ENCODE results near the gene LRRC4C.

Gene LRRC4C

GRCh38 chr11:40434926-40435325, 1024.5 kb downstream of the LRRC4C start:
- DNase-seq, result no peak

GRCh38 chr11:40432358-40432757, 1027.1 kb downstream of the LRRC4C start:
- no peak for DNase-seq

- DNase-seq, result peak in 1 of 3 experiments; percentile 1
Observed at GRCh38 chr11:40425168-40425567, 1034.3 kb downstream of the LRRC4C start.

DNA sequence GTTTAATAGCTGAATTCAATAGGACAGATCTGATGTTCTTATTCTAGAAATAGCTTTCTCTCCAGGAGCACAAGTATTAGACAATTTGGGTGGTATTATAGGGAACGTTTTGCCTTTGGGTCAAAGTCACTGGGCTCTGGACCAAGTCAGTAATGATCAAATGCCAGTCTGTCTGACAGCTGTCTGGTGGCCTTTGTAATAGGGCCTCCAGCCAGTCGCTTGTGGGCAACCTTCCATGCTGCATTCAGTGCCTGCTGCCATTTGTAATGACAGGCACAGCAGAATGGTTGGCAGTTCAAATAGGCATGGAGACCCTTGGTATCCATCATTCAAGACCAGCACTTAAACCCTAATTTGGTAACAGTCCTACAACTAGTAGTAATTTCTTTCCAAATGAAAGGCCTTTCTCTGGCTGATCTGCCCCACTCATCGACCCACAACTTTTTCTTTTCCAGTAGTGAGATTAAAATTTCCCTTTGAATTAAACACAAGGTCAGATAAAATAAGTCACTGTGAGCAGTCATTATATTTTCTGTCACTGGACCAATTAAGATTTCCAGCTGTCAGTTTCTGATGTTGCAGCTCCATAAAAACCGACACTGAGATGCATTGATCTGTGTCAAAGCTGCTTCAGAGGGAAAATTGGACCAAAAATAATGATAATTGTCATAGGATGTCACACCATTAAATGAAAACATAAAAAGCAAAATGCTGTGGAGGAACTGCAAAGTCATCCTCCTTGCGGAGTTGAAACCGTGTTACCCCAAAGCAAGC, 1038.1 kb downstream of the LRRC4C start:
- no peak for DNase-seq

GRCh38 chr11:40417627-40418026, 1041.8 kb downstream of the LRRC4C start:
- no peak for DNase-seq

- no peak for DNase-seq
Observed at GRCh38 chr11:40407355-40407754, 1052.1 kb downstream of the LRRC4C start.

GRCh38 chr11:40405614-40406013, 1053.8 kb downstream of the LRRC4C start:
- DNase-seq, result no peak

DNA sequence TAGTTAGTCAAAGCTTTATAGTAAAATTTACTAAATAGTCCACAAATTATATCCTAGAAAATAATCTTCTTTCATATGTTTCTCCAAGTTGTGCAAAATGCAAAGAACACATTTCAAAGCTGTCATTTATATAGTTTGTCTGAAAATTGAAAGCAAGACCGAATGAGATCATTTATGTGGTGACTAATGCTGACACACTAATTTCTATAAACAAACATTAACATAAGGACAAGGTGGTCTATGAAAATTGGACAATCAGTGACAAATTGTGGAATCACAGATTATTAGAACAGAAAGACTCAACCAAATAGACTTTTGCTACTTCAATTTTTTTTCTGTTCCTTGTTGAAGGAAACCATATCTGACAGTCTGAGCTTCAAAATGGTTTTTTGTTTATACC, 1056.1 kb downstream of the LRRC4C start:
- no peak for DNase-seq

DNA sequence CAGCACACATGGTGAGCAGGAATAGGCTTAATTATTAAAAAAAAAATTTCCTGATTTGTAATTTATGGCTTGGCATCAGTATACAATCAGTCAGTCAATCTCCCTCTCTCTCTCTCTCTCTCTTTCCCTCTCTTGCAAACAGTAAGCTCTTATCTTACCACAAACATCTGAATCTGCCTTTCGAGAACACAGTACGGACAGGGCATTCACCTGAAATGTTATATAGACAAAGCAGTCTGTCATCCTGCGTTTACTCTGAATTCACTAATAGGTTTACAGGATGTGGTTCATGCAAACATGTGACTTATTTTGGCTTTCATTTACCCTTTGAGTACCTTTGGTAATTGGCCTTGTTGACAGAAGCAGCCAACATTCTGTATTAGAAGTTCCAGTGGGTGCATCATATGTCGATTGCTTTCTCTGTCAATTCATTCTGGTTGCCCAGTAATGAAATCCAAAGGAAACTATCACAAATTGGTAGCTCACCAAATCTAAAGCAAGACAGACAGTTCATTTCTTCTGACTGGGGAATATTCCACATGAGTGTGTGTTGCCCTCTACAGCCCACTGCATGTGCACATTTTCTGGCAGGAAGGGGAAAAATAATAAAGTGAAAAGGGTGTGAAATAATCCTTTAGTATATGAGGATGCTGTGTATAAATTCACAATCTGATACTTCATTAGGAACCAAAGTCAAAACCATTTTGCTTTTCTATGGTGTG, 1058.2 kb downstream of the LRRC4C start:
- DNase-seq, result peak in 1 of 3 experiments; percentile 29

GRCh38 chr11:40397141-40397540, 1062.3 kb downstream of the LRRC4C start:
- no peak for DNase-seq

GRCh38 chr11:40393511-40393910, 1065.9 kb downstream of the LRRC4C start:
- no peak for DNase-seq

DNA sequence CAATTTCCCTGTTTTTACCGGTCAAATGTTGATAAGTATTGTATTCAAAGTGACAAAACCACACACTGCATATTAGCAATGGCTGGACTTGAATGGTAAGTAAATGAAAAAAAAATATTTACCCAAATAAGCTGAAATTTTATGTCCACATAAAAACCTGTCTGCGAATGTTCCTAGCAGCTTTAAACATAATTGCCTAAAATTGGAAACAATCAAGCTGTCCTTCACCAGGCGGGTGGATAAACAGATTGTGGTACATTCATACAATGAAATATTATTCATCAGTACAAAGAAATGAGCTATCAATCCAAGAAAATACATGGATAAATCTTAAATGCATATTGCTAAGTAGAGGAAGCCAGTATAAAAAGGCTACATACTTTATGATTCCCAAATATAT, 1067.8 kb downstream of the LRRC4C start:
- DNase-seq, result no peak

DNA sequence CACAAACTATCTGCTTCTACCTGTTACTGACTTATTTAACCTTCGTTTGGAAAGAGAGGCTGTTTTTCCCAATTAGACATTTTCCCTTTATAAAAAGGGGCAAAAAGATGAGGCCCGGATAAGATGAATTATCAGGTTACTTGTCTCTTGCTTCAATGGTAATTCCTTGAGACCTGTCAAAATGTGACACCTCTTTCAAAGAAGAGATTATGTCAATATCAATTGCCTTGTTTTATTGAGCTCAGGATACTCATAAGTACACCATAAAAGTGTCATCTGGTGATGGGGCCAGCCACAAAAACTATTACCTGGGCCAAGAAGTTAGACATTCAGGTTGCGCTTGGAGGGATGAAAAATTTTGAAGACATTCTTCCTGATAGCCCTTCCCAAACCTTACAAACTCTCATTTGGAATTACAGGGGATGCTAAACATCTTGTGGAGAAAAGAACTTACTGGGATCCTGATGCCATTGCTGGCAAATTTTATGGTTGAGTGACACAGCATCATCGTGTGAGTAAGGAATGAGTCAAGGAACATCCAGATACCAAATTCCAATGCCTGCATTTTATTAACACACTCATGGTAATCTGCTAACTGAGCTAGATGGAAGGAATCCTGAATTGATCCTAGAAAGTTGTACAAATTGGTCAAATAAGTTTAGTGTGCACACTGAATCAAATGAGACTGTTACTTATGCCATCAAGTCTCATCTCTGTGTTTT, 1071.2 kb downstream of the LRRC4C start:
- no peak for DNase-seq

GRCh38 chr11:40387240-40387980, 1072.0 kb downstream of the LRRC4C start:
- no peak for DNase-seq

- no peak for DNase-seq
Observed at GRCh38 chr11:40384991-40385390, 1074.5 kb downstream of the LRRC4C start.

GRCh38 chr11:40381481-40381880, 1078.0 kb downstream of the LRRC4C start:
- DNase-seq, result no peak

DNA sequence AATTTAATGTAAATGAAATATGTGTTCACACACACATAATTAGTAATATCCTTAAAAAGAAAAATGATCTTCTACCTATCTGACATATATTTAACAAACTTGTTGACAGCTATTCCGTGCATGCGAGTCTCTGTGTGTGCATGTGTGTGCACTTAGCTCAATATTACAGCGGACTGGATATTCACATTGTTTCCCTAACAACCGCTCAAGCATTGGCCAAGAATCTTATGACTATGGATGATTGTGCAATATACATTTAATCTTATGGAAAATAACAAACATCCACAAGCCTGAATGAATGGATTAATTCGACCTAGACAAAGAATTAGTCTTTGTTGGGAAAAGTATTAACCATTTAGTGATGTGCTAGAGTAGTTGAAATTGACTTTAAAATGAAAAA, 1078.6 kb downstream of the LRRC4C start:
- no peak for DNase-seq

GRCh38 chr11:40376331-40376730, 1083.1 kb downstream of the LRRC4C start:
- no peak for DNase-seq

GRCh38 chr11:40370821-40371616, 1088.4 kb downstream of the LRRC4C start:
- no peak for DNase-seq

- DNase-seq, result no peak
Observed at GRCh38 chr11:40360206-40360798, 1099.2 kb downstream of the LRRC4C start.

DNA sequence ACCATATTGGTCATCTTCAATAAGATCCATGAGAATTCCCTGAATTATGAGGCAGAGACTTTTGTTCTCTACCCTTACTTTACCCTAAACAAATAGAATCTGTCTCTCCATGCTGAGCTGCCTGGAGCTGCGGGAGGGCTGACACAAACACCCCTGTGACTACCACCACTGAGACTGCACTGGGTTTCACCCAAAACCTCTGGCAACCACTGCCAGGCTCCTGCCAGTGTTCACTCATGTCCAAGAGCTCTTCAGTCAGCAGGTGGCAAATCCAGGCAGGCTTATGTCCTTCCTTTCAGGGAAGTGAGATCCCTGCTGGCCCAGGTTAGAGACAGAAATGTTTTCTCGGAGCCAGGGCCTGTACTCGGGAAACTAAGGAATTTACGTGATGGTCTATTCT, 1105.3 kb downstream of the LRRC4C start:
- no peak for DNase-seq

DNA sequence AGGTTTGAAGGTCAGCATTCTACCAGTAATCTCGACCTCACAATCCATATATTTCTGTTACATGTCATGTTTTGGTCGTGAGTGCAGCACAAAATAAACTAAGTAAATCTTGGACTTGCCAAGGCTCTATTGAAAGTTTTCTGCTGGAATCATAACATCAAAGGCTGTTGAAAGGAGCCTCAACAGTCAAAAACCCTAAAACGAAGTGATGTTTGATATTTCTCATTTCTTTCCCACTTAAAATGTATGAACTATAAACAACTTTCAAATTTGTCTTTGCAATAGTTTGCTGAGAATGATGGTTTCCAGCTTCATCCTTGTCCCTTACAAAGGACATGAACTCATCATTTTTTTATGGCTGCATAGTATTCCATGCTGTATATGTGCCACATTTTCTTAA, 1118.5 kb downstream of the LRRC4C start:
- DNase-seq, result no peak

All from NCI-H1417 (cell line).